Muscle layer of duodenum (tissue), 2 donors: ENCODE data around the gene MYCT1.
"Not testable (repeated sequence)": the region's sequence is repeated elsewhere in the genome, so short reads cannot be mapped to it uniquely, and the experiment has no call there.

Experiments used
- H3K27ac ChIP-seq: one replicate; pipeline ENCODE4 v1.7.0; 2013; ENCODE audit warnings: mild to moderate bottlenecking, low read length
- H3K27me3 ChIP-seq: one replicate; pipeline ENCODE4 v1.7.0; 2013; ENCODE audit warnings: low read depth, mild to moderate bottlenecking, control low read depth, low read length
- H3K36me3 ChIP-seq, 2 donors: one replicate each; pipeline ENCODE4 v1.7.0; 2013; ENCODE audit warnings: low read length in 2 of 2, control low read depth in 1 of 2, mild to moderate bottlenecking in 1 of 2; ENCODE audit not compliant: insufficient read depth in 2 of 2, control insufficient read depth in 1 of 2
- H3K4me1 ChIP-seq, 2 donors: one replicate each; pipeline ENCODE4 v1.7.0; 2013; ENCODE audit warnings: low read length in 2 of 2, mild to moderate bottlenecking in 2 of 2, control low read depth in 1 of 2, moderate library complexity in 1 of 2; ENCODE audit not compliant: insufficient read depth in 2 of 2, control insufficient read depth in 1 of 2
- H3K4me3 ChIP-seq, 2 donors: one replicate each; pipeline ENCODE4 v1.7.0; 2013; ENCODE audit warnings: low read length in 2 of 2, low read depth in 1 of 2, mild to moderate bottlenecking in 1 of 2
- H3K9me3 ChIP-seq, 2 donors: one replicate each; pipeline ENCODE4 v1.7.0; 2013; ENCODE audit warnings: low read length in 2 of 2, control low read depth in 1 of 2, mild to moderate bottlenecking in 1 of 2; ENCODE audit not compliant: control insufficient read depth in 1 of 2
- donor health status: healthy.

MYCT1 gene

GRCh38 chr6:152695372-152696045 lies 2.2 kb upstream of the MYCT1 start:
- Histone ChIP-seq H3K9me3 (no peaks in the 10 kb centered on the region), H3K27me3 (no peaks in the 10 kb centered on the region), H3K27ac (no peak overlapping the region), H3K4me3 (no peak overlapping the region), H3K4me1 (no peaks in the 10 kb centered on the region), H3K36me3 (no peaks in the 10 kb centered on the region)

- H3K27ac ChIP-seq, result no peak overlapping the region
These were observed 1.2 kb upstream of the MYCT1 start for GRCh38 chr6:152696522-152696921.

GRCh38 chr6:152698692-152699091 lies 995 bp downstream of the MYCT1 start:
- no peaks in the 10 kb centered on the region for H3K4me1 ChIP-seq
- H3K9me3 ChIP-seq, result no peaks in the 10 kb centered on the region
- H3K27ac ChIP-seq, result peak overlapping the region; percentile 39
- H3K4me3 ChIP-seq, result peak overlapping the region in 1 of 2 donors; percentile 4
- no peaks in the 10 kb centered on the region for H3K27me3 ChIP-seq
- H3K36me3 ChIP-seq, result no peaks in the 10 kb centered on the region

More at GRCh38 chr6:152696522-152696921, 1.2 kb upstream of the MYCT1 start:
- Histone ChIP-seq H3K4me1 (no peaks in the 10 kb centered on the region), H3K36me3 (no peaks in the 10 kb centered on the region), H3K27me3 (no peaks in the 10 kb centered on the region), H3K9me3 (no peaks in the 10 kb centered on the region), H3K4me3 (no peak overlapping the region)

- H3K4me3 ChIP-seq, result peak overlapping the region in 1 of 2 donors; percentile 37
- no peak overlapping the region for H3K27ac ChIP-seq
- H3K9me3 ChIP-seq, result no peaks in the 10 kb centered on the region
- no peaks in the 10 kb centered on the region for H3K4me1 ChIP-seq
- no peaks in the 10 kb centered on the region for H3K36me3 ChIP-seq
- no peaks in the 10 kb centered on the region for H3K27me3 ChIP-seq
These were observed 2.7 kb downstream of the MYCT1 start for GRCh38 chr6:152700427-152700826.

GRCh38 chr6:152701081-152701862 lies 3.6 kb downstream of the MYCT1 start:
- H3K27me3 ChIP-seq, result no peaks in the 10 kb centered on the region
- peak overlapping the region in 1 of 2 donors; percentile 37 for H3K4me3 ChIP-seq
- H3K4me1 ChIP-seq, result no peaks in the 10 kb centered on the region
- H3K36me3 ChIP-seq, result no peaks in the 10 kb centered on the region
- H3K27ac ChIP-seq, result no peak overlapping the region
- H3K9me3 ChIP-seq, result no peaks in the 10 kb centered on the region

- Histone ChIP-seq H3K4me1 (no peaks in the 10 kb centered on the region), H3K27me3 (no peaks in the 10 kb centered on the region), H3K36me3 (no peaks in the 10 kb centered on the region), H3K4me3 (no peak overlapping the region), H3K9me3 (no peaks in the 10 kb centered on the region), H3K27ac (no peak overlapping the region)
These were observed 4.2 kb downstream of the MYCT1 start for GRCh38 chr6:152701863-152702401.

- H3K4me3 ChIP-seq, H3K9me3 ChIP-seq, H3K27ac ChIP-seq, H3K27me3 ChIP-seq, H3K36me3 ChIP-seq, H3K4me1 ChIP-seq: not testable (repeated sequence)
These were observed 6.1 kb downstream of the MYCT1 start for GRCh38 chr6:152703750-152704149.

- Histone ChIP-seq H3K9me3 (peaks cover 3 to 5% of the 10 kb centered on the region in 2 donors), H3K27me3 (no peaks in the 10 kb centered on the region), H3K27ac (no peak overlapping the region), H3K36me3 (no peaks in the 10 kb centered on the region), H3K4me1 (no peaks in the 10 kb centered on the region), H3K4me3 (no peak overlapping the region)
These were observed 7.6 kb downstream of the MYCT1 start for GRCh38 chr6:152705327-152705726.

- Histone ChIP-seq H3K27me3 (no peaks in the 10 kb centered on the region), H3K36me3 (no peaks in the 10 kb centered on the region), H3K9me3 (peaks cover 4 to 10% of the 10 kb centered on the region in 2 donors), H3K4me1 (no peaks in the 10 kb centered on the region), H3K27ac (no peak overlapping the region), H3K4me3 (no peak overlapping the region)
These were observed 18.6 kb downstream of the MYCT1 start for GRCh38 chr6:152716322-152716721.

- no peaks in the 10 kb centered on the region for H3K9me3 ChIP-seq
- no peak overlapping the region for H3K4me3 ChIP-seq
- no peaks in the 10 kb centered on the region for H3K4me1 ChIP-seq
- H3K27me3 ChIP-seq, result no peaks in the 10 kb centered on the region
- H3K36me3 ChIP-seq, result no peaks in the 10 kb centered on the region
- no peak overlapping the region for H3K27ac ChIP-seq
These were observed 23.3 kb downstream of the MYCT1 start for GRCh38 chr6:152720974-152721373.

GRCh38 chr6:152721956-152722355 lies 24.3 kb downstream of the MYCT1 start:
- H3K36me3 ChIP-seq, result no peaks in the 10 kb centered on the region
- H3K27ac ChIP-seq, result no peak overlapping the region
- no peaks in the 10 kb centered on the region for H3K27me3 ChIP-seq
- H3K9me3 ChIP-seq, result no peaks in the 10 kb centered on the region
- H3K4me3 ChIP-seq, result no peak overlapping the region
- H3K4me1 ChIP-seq, result no peaks in the 10 kb centered on the region
